Adrenal gland (tissue), 12 donors: ENCODE measurements around the gene PLIN5. TPM values are rescaled to one million over a fixed set of nuclear protein-coding genes. Genes with fewer than 3 reads are reported as not detected.

Experiments
- DNase-seq, 7 donors: peaks; one replicate each; pipeline ENCODE4 v3.0.0-alpha.2; 2019 to 2020
- H3K27ac ChIP-seq, 5 donors: fragments of 200-600 bp; sonication (generic) in 4 of 5; 1 replicate in 3 of 5; 2 replicates in 2 of 5; pipeline versions ENCODE4 v1.5.1 to v1.8.0; 2016 to 2020; ENCODE audit warnings: mild to moderate bottlenecking in 1 of 5
- H3K27me3 ChIP-seq: fragments of 200-600 bp; 2 replicates; pipeline ENCODE4 v1.8.0; 2021
- H3K36me3 ChIP-seq, 2 donors: fragments of 200-600 bp; replicated peaks in 1 of 2; 1 replicate in 1 of 2; 2 replicates in 1 of 2; pipeline versions ENCODE4 v1.5.1 to v1.8.0; 2018 to 2022
- H3K4me1 ChIP-seq, 2 donors: fragments of 200-600 bp; replicated peaks in 1 of 2; 1 replicate in 1 of 2; 2 replicates in 1 of 2; pipeline versions ENCODE4 v1.5.1 to v1.8.0; 2018 to 2021
- H3K4me3 ChIP-seq, 4 donors: fragments of 200-600 bp; sonication (generic) in 3 of 4; one replicate each; pipeline ENCODE4 v1.5.1; 2016 to 2018
- H3K9me3 ChIP-seq, 3 donors: fragments of 200-600 bp; sonication (generic) in 1 of 3; replicated peaks in 1 of 3; 1 replicate in 2 of 3; 2 replicates in 1 of 3; pipeline versions ENCODE4 v1.5.1 to v1.8.0; 2016 to 2021
- POLR2A ChIP-seq, 2 donors: fragments of 450-650 bp; IDR thresholded peaks; one replicate each; pipeline ENCODE4 v1.6.1; 2017; ENCODE audit warnings: antibody characterized with exemption in 2 of 2, mild to moderate bottlenecking in 2 of 2, moderate library complexity in 1 of 2
- WGBS, 4 donors: extraction: QIAGEN DNeasy Blood & Tissue Kit in 2 of 4; methylation state at CpG; one replicate each; pipeline versions ENCODE4 v1.1.5 to v1.1.7; 2013 to 2017; 5-methylcytosine and 5-hydroxymethylcytosine counted together
- intact Hi-C, 2 donors: fragments of 100-400 bp; cut with DNase I; formaldehyde crosslinking; loops; one replicate each; pipeline versions ENCODE4 v1.14.1 to v1.15.0; 2022 to 2023
- polyA plus RNA-seq, 3 donors: library from polyadenylated mRNA; stranded (reverse); fragments of 200-250 nt in 2 of 3; fragments of 350-450 nt in 1 of 3; fragmentation: Illumina TruSeq in 1 of 3; extraction: RNeasy Lipid Tissue Mini Kit (QIAGEN cat#74804) in 1 of 3; gene quantifications; one replicate each; pipeline ENCODE4 v1.2.3, GENCODE V29; 2013 to 2014
- total RNA-seq, 9 donors: library from RNA; depleted of rRNA in 4 of 9; stranded (reverse); fragments of >200 nt in 4 of 9; fragments of 120-200 nt in 1 of 9; fragmentation: NEBNext Ultra II Directional in 1 of 9; extraction: Animal tissue kit (Norgen Biotek cat#: 25700) in 1 of 9; gene quantifications; one replicate each; pipeline versions ENCODE4 v1.1.0 to v1.2.4, GENCODE V29; 2013 to 2023
- TF ChIP-seq, protein P1 (sequence below), 6 experiments: fragments of 450-650 bp in 4 of 6; fragments of 200-600 bp in 2 of 6; sonication (generic) in 1 of 6; IDR thresholded peaks; 1 replicate in 5 of 6; 2 replicates in 1 of 6; pipeline versions ENCODE4 v1.5.1 to v1.8.0; 2016 to 2021; ENCODE audit warnings: antibody characterized with exemption in 6 of 6, mild to moderate bottlenecking in 2 of 6, moderate library complexity in 1 of 6
- donor health status: healthy with polysubstance abuse.
- donor health status: Bipolar disorder and iron deficiency.
- donor health status: DM: yes; HTN: yes; CAD: no.
- donor health status: DM: no; HTN: no; CAD: no.
- donor health status: DM: no; HTN: no; CAD: no.
- donor health status: DM: yes; HTN: yes; CAD: no.

The PLIN5 gene
- total and polyA plus RNA-seq, 12 donors, result 0.57 to 47.6 (median 7.2) TPM

GRCh38 chr19:4522291-4523002 lies 12.6 kb downstream of the PLIN5 start:
- H3K9me3 ChIP-seq, result no peaks in the 10 kb centered on the region
- H3K27me3 ChIP-seq, result no peaks in the 10 kb centered on the region
- H3K27ac ChIP-seq, result no peak overlapping the region
- intact Hi-C loops, result loop anchor here in 1 of 2 donors (10.0 kb wide), 1 partner anchor 258 kb away; no protein-coding TSS in a partner anchor
- DNase-seq, result no peak
- TF ChIP-seq POLR2A (IDR thresholded peaks at IDR 0.05), result no peak
- TF ChIP-seq, protein P1, sequence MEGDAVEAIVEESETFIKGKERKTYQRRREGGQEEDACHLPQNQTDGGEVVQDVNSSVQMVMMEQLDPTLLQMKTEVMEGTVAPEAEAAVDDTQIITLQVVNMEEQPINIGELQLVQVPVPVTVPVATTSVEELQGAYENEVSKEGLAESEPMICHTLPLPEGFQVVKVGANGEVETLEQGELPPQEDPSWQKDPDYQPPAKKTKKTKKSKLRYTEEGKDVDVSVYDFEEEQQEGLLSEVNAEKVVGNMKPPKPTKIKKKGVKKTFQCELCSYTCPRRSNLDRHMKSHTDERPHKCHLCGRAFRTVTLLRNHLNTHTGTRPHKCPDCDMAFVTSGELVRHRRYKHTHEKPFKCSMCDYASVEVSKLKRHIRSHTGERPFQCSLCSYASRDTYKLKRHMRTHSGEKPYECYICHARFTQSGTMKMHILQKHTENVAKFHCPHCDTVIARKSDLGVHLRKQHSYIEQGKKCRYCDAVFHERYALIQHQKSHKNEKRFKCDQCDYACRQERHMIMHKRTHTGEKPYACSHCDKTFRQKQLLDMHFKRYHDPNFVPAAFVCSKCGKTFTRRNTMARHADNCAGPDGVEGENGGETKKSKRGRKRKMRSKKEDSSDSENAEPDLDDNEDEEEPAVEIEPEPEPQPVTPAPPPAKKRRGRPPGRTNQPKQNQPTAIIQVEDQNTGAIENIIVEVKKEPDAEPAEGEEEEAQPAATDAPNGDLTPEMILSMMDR (IDR thresholded peaks at IDR 0.05), result no peak
- 88 to 94% (median 89%) methylated on average over 13 to 15 of the region's 15 CpGs for WGBS, 4 donors
- H3K4me1 ChIP-seq, result no peaks in the 10 kb centered on the region
- no peak overlapping the region for H3K4me3 ChIP-seq
- no peaks in the 10 kb centered on the region for H3K36me3 ChIP-seq

- no peak overlapping the region for H3K4me3 ChIP-seq
- H3K36me3 ChIP-seq, result no peaks in the 10 kb centered on the region
- no peak for TF ChIP-seq POLR2A (IDR thresholded peaks at IDR 0.05)
- TF ChIP-seq, protein P1 (IDR thresholded peaks at IDR 0.05), result no peak
- WGBS, 4 donors, result 75 to 87% (median 82%) methylated on average over 4 to 5 of the region's 5 CpGs
- intact Hi-C loops, result loop anchor here in 1 of 2 donors (10.0 kb wide), 1 partner anchor 257 kb away; no protein-coding TSS in a partner anchor
- no peak overlapping the region for H3K27ac ChIP-seq
- H3K9me3 ChIP-seq, result no peaks in the 10 kb centered on the region
- no peaks in the 10 kb centered on the region for H3K27me3 ChIP-seq
- no peaks in the 10 kb centered on the region for H3K4me1 ChIP-seq
- no peak for DNase-seq
Observed at GRCh38 chr19:4521888-4522242, 13.2 kb downstream of the PLIN5 start.

DNA sequence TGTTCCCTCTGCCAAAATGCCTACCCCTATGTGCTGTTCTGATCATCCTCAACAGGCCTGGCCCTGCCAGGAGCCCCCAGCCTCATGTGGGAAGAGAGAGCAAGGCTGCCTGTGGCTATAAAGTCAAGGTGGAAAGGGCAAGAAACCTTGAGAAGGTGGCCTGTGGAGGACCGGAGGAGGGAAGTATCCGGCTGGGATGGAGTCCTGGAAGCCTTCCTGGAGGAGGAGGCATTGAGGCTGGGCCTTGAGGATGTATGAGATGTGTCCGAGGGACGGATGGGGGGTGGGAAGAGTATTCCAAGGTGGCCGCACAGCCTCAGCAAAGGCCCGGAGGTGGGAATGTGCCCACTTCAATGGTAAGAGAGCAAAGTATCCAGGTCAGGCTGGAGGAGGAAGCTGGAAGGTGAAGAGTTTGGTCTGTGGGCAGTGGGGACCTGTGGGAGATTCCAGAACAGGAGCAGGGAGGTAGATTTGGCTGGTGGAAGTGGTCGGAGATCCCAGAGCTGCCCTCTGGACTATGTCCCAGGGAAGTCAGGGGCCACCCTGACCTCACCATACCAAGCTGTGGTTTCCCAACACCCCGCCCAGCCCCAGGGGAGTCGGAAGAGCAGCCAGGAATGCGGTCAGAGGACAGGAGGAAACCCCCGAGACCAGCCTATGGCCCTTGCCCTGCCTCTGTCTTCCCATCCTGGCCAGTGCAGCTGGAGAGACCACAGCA lies 13.7 kb downstream of the PLIN5 start:
- no peaks in the 10 kb centered on the region for H3K4me1 ChIP-seq
- no peak overlapping the region for H3K4me3 ChIP-seq
- no peak overlapping the region for H3K27ac ChIP-seq
- no peaks in the 10 kb centered on the region for H3K36me3 ChIP-seq
- 70 to 81% (median 75%) methylated on average over 11 of the region's 11 CpGs for WGBS, 4 donors
- intact Hi-C loops, result loop anchor here in 1 of 2 donors (10.0 kb wide), 1 partner anchor 257 kb away; no protein-coding TSS in a partner anchor
- H3K9me3 ChIP-seq, result no peaks in the 10 kb centered on the region
- no peak for DNase-seq
- TF ChIP-seq, protein P1 (IDR thresholded peaks at IDR 0.05), result no peak
- no peak for TF ChIP-seq POLR2A (IDR thresholded peaks at IDR 0.05)
- H3K27me3 ChIP-seq, result no peaks in the 10 kb centered on the region

DNA sequence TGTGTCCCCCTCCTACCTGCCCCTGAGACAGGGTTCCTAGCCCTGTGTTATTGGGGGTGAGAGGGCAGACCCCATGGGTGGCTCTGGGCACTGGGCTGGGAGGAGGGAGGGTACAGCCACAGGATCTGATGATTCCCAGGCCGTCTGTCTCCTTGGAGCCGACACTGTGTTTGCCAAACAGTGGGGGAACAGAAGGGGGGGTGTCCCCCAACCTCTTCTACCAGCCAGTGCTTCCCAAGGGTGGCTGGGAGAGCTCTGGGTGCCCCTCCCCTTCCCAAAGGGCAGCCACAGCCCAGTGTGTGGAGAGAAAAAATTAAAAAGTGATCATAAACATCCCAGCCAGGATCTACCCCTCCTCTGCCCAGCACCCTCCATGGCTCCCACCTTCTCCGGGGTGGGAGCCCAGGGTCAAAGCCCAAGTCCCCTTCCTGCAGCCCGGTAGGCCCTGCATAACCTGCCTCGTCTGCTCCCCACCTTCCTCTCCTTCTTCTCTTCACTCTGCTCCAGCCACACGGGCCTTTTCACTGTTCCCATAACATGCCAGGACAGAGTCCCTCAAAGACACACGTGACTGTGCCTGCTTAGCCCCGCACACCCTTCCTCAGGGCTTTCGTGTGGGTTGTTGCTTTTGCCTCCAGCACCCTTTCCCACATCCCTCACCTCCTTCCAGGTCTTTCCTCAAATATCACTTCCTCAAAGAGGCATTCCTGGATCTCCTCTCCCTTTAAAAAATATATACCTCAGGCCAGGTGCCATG lies 15.3 kb downstream of the PLIN5 start:
- TF ChIP-seq POLR2A (IDR thresholded peaks at IDR 0.05), result no peak
- TF ChIP-seq, protein P1 (IDR thresholded peaks at IDR 0.05), result no peak
- Histone ChIP-seq H3K4me3 (no peak overlapping the region), H3K9me3 (no peaks in the 10 kb centered on the region), H3K27ac (no peak overlapping the region), H3K36me3 (no peaks in the 10 kb centered on the region), H3K4me1 (no peaks in the 10 kb centered on the region), H3K27me3 (no peaks in the 10 kb centered on the region)
- 61 to 85% (median 71%) methylated on average over 7 to 9 of the region's 9 CpGs for WGBS, 4 donors
- DNase-seq, result no peak
- intact Hi-C loops, result loop anchor here in 1 of 2 donors (10.0 kb wide), 1 partner anchor 255 kb away; no protein-coding TSS in a partner anchor
